Lung (tissue), 12 donors: ENCODE measurements around the gene POLR1H. TPM values are rescaled to one million over a fixed set of nuclear protein-coding genes. Genes with fewer than 3 reads are reported as not detected.

ENCODE experiments used
- ATAC-seq: fragments of 200-7000 bp; cut with Tn5 transposase; one replicate; pipeline ENCODE4 v1.9.1; 2020; ENCODE audit warnings: moderate number of reproducible peaks; ENCODE audit not compliant: insufficient read depth, low FRiP score
- DNase-seq, 3 donors: peaks; one replicate each; pipeline ENCODE4 v3.0.0-alpha.2; 2013 to 2017
- H3K27ac ChIP-seq, 2 donors: one replicate each; pipeline ENCODE4 v1.5.1; 2013; ENCODE audit warnings: mild to moderate bottlenecking in 2 of 2, moderate library complexity in 2 of 2, control low read depth in 1 of 2, inconsistent platforms in 1 of 2, low read depth in 1 of 2, low read length in 1 of 2
- H3K27me3 ChIP-seq, 3 donors: one replicate each; pipeline ENCODE4 v1.5.1; 2013; ENCODE audit warnings: low read length in 2 of 3; ENCODE audit not compliant: control insufficient read depth in 3 of 3, insufficient read depth in 3 of 3
- H3K36me3 ChIP-seq, 4 donors: one replicate each; pipeline ENCODE4 v1.5.1; 2013; ENCODE audit warnings: low read length in 4 of 4, mild to moderate bottlenecking in 1 of 4, moderate library complexity in 1 of 4; ENCODE audit not compliant: control insufficient read depth in 4 of 4, insufficient read depth in 4 of 4
- H3K4me1 ChIP-seq, 5 donors: one replicate each; pipeline ENCODE4 v1.5.1; 2013; ENCODE audit warnings: low read length in 5 of 5, mild to moderate bottlenecking in 2 of 5, moderate library complexity in 1 of 5; ENCODE audit not compliant: control insufficient read depth in 5 of 5, insufficient read depth in 5 of 5
- H3K4me3 ChIP-seq: one replicate; pipeline ENCODE4 v1.5.1; 2013; ENCODE audit warnings: mild to moderate bottlenecking, control low read depth, moderate library complexity
- H3K9ac ChIP-seq, 2 donors: one replicate each; pipeline ENCODE4 v1.5.1; 2013; ENCODE audit warnings: low read length in 2 of 2, control low read depth in 1 of 2; ENCODE audit not compliant: insufficient read depth in 1 of 2
- H3K9me3 ChIP-seq, 4 donors: one replicate each; pipeline ENCODE4 v1.5.1; 2013; ENCODE audit warnings: low read length in 3 of 4, mild to moderate bottlenecking in 1 of 4, moderate library complexity in 1 of 4; ENCODE audit not compliant: control insufficient read depth in 4 of 4, insufficient read depth in 3 of 4
- CTCF ChIP-seq: IDR thresholded peaks from 2 replicates; pipeline ENCODE4 v1.5.1; 2012; ENCODE audit warnings: mild to moderate bottlenecking; ENCODE audit errors: control extremely low read depth, extremely low read depth
- WGBS, 2 donors: extraction: QIAGEN DNeasy Blood & Tissue Kit; methylation state at CpG; one replicate each; pipeline ENCODE4 v1.1.7; 2013; 5-methylcytosine and 5-hydroxymethylcytosine counted together
- polyA plus RNA-seq, 2 donors: library from polyadenylated mRNA; stranded (reverse); fragments of 200-250 nt; gene quantifications; one replicate each; pipeline ENCODE4 v1.2.1, GENCODE V29; 2013
- total RNA-seq, 2 donors: library from RNA; depleted of rRNA in 1 of 2; stranded (reverse); fragments of >200 nt in 1 of 2; gene quantifications; one replicate each; pipeline ENCODE4 v1.2.1, GENCODE V29; 2014 to 2021
- donor health status: control.
- donor health status: control.
- donor health status: Bipolar disorder and iron deficiency.
- donor health status: healthy.
- donor health status: DM: yes; HTN: yes; CAD: no.

POLR1H gene
- total and polyA plus RNA-seq, 4 donors: 18.2 to 55.5 (median 38.6) TPM

GRCh38 chr6:30092852-30093543 is 31.9 kb downstream of the POLR1H start:
- ATAC-seq (no peak), DNase-seq (no peak)
- Histone ChIP-seq H3K9me3 (no peaks in the 10 kb centered on the region), H3K27me3 (peaks cover 0 to 71% (median 35%) of the 10 kb centered on the region in 3 donors), H3K4me1 (no peaks in the 10 kb centered on the region), H3K36me3 (no peaks in the 10 kb centered on the region), H3K4me3 (no peak overlapping the region), H3K27ac (no peak overlapping the region), H3K9ac (no peak overlapping the region)
- no peak for TF ChIP-seq CTCF
- 73 to 75% methylated on average over 6 of the region's 6 CpGs for WGBS, 2 donors

- Histone ChIP-seq H3K9me3 (no peaks in the 10 kb centered on the region), H3K36me3 (no peaks in the 10 kb centered on the region), H3K27me3 (peaks cover 0 to 79% (median 44%) of the 10 kb centered on the region in 3 donors), H3K4me1 (no peaks in the 10 kb centered on the region), H3K4me3 (no peak overlapping the region), H3K27ac (no peak overlapping the region), H3K9ac (no peak overlapping the region)
- no peak for ATAC-seq
- no peak for DNase-seq
- TF ChIP-seq CTCF: no peak
- whole genome bisulfite sequencing, 2 donors: 59 to 64% methylated on average over 5 of the region's 5 CpGs
These were observed 33.0 kb downstream of the POLR1H start for GRCh38 chr6:30093951-30094661.

GRCh38 chr6:30096829-30097228 is 35.8 kb downstream of the POLR1H start:
- H3K4me1 ChIP-seq: peaks cover 4 to 15% (median 7%) of the 10 kb centered on the region in 5 donors
- DNase-seq (no peak), ATAC-seq (no peak)
- H3K4me3 ChIP-seq: no peak overlapping the region
- H3K9ac ChIP-seq: no peak overlapping the region
- WGBS, 2 donors: 44 to 61% methylated on average over 1 of the region's 1 CpG
- TF ChIP-seq CTCF: no peak
- H3K27ac ChIP-seq: no peak overlapping the region
- H3K27me3 ChIP-seq: peaks cover 0 to 82% (median 69%) of the 10 kb centered on the region in 3 donors
- no peaks in the 10 kb centered on the region for H3K9me3 ChIP-seq
- no peaks in the 10 kb centered on the region for H3K36me3 ChIP-seq
